Natural killer cell (primary cell): ENCODE results near the gene CLIC1. TPM values are rescaled to one million over a fixed set of nuclear protein-coding genes. Genes with fewer than 3 reads are reported as not detected.

Experiments used
- ATAC-seq, 3 donors: fragments of 150-1000 bp in 2 of 3; fragments of 200-7000 bp in 1 of 3; cut with Tn5 transposase; 1 replicate in 1 of 3; 2 replicates in 2 of 3; pipeline ENCODE4 v1.10.0; 2021; ENCODE audit warnings: mild to moderate bottlenecking in 2 of 3, moderate library complexity in 2 of 3
- DNase-seq, 2 donors: peaks; one replicate each; pipeline versions ENCODE4 v3.0.0 to v3.0.0-alpha.2; 2013 to 2021; ENCODE audit warnings: mixed read lengths in 1 of 2
- H3K27ac ChIP-seq: one replicate; pipeline ENCODE4 v1.5.1; 2013; ENCODE audit warnings: mild to moderate bottlenecking, low read length
- H3K27me3 ChIP-seq: one replicate; pipeline ENCODE4 v1.6.1; 2013; ENCODE audit warnings: low read length; ENCODE audit not compliant: control insufficient read depth, insufficient read depth
- H3K36me3 ChIP-seq: one replicate; pipeline ENCODE4 v1.6.1; 2013; ENCODE audit warnings: low read length; ENCODE audit not compliant: control insufficient read depth, insufficient read depth
- H3K4me1 ChIP-seq: one replicate; pipeline ENCODE4 v1.6.1; 2013; ENCODE audit warnings: low read length; ENCODE audit not compliant: control insufficient read depth, insufficient read depth
- H3K4me3 ChIP-seq: one replicate; pipeline ENCODE4 v1.5.1; 2013; ENCODE audit warnings: low read length
- H3K9me3 ChIP-seq: one replicate; pipeline ENCODE4 v1.6.1; 2013; ENCODE audit warnings: low read length; ENCODE audit not compliant: control insufficient read depth, insufficient read depth
- H3K27ac Mint-ChIP-seq, 2 donors: one replicate each; pipeline ENCODE4 v1.8.0; 2022; ENCODE audit warnings: mild to moderate bottlenecking in 2 of 2, mixed read lengths in 2 of 2, moderate library complexity in 1 of 2
- H3K27me3 Mint-ChIP-seq, 2 donors: one replicate each; pipeline ENCODE4 v1.8.0; 2022; ENCODE audit warnings: low read depth in 2 of 2, mixed read lengths in 2 of 2
- H3K36me3 Mint-ChIP-seq: one replicate; pipeline ENCODE4 v1.8.0; 2022; ENCODE audit warnings: mixed read lengths
- H3K4me1 Mint-ChIP-seq, 2 donors: one replicate each; pipeline ENCODE4 v1.8.0; 2022; ENCODE audit warnings: mixed read lengths in 2 of 2
- H3K4me3 Mint-ChIP-seq: one replicate; pipeline ENCODE4 v1.8.0; 2022; ENCODE audit warnings: mild to moderate bottlenecking, moderate library complexity, mixed read lengths
- H3K9me3 Mint-ChIP-seq, 2 donors: one replicate each; pipeline ENCODE4 v1.8.0; 2022; ENCODE audit warnings: mixed read lengths in 2 of 2
- WGBS: methylation state at CpG from one replicate; pipeline ENCODE4 v1.1.7; 2013; ENCODE audit warnings: missing lambda C conversion rate; ENCODE audit not compliant: insufficient coverage; 5-methylcytosine and 5-hydroxymethylcytosine counted together
- intact Hi-C: fragments of 100-400 bp; cut with micrococcal nuclease; formaldehyde crosslinking; loops from one replicate; pipeline ENCODE4 v1.14.2; 2022
- total RNA-seq, 4 donors: library from RNA; stranded (reverse); fragments of 120-200 nt in 1 of 4; gene quantifications; one replicate each; pipeline versions ENCODE4 v1.2.3 to v1.2.4, GENCODE V29; 2013 to 2022
- TF ChIP-seq, protein P1 (sequence below): fragments of 200-600 bp; IDR thresholded peaks from one replicate; pipeline ENCODE4 v1.8.0; 2022; ENCODE audit warnings: antibody characterized with exemption

CLIC1 gene
- total RNA-seq, 3 donors from 2014 or later (not counting 1 experiment from before 2014, with no cell fraction given): 348 to 363 (median 355) TPM

DNA sequence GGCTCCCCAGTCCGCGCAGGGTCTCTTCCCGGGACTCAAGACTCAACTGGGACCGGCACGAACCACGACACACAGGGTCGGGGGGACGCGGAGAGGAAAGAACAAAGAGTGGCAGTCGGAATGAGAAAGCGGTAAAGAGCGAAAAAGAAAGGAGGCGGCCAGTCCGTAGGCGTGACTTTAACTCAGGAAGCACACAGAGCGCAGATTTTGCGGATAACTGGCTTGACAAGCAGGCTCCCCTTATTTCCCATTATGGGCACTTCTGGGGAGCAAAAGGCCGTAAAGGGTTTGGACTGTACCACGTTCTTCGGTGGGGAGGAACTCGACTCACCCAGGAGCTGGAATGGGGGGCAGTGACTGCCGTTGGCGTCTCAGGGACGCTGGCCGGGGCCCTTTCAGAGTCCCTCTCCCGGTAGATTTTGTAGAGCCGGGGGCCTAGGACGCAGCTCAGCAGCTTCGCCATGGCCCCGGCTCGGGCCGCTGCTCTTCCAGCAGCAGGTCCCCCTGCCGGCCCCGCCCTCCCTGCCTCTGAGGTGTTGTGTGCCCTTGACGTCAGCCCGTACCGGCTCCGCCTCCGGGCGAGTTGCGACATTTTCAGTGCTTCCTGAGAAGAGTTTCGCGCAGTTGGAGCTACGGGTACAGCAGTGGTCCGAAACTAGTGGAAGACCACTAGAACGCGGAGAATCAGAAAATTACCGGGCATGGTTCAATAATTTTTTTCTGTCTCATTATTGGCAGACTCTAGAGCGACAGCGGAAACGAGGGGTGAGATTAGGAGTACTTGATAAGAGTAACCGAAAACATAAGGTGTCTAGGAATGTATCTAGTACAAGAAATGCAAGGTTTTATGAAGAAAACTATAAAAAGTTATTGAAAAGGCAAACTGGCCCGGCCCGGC lies 33.3 kb downstream of the CLIC1 start, which contains the start of gene ABHD16A:
ABHD16A (minus strand) TSS at position 506 of the 898 bp plus-strand sequence; CDS start at position 463, 43 bp downstream.
- peaks cover 17% of the 10 kb centered on the region for H3K36me3 ChIP-seq
- DNase-seq (peak; percentile 97 to 99), ATAC-seq (peak; percentile 93 to 97 (median 95))
- peak within 1 kb of the TSS; percentile 96 to 98 for H3K27ac Mint-ChIP-seq
- peaks cover 24 to 27% of the 10 kb centered on the region in 2 donors for H3K4me1 Mint-ChIP-seq
- H3K4me3 ChIP-seq: peak within 1 kb of the TSS; percentile 80
- WGBS: 1% methylated on average over 54 of the region's 54 CpGs
- no peaks in the 10 kb centered on the region for H3K36me3 Mint-ChIP-seq
- intact Hi-C loops: loop anchor here (1.0 to 5.0 kb wide), 3 partner anchors 35 to 51 kb away; partner anchors contain the start of genes BAG6 and GPANK1
- peaks cover 28% of the 10 kb centered on the region for H3K4me1 ChIP-seq
- no peaks in the 10 kb centered on the region for H3K9me3 ChIP-seq
- H3K4me3 Mint-ChIP-seq: peak within 1 kb of the TSS; percentile 99
- TF ChIP-seq, protein P1, sequence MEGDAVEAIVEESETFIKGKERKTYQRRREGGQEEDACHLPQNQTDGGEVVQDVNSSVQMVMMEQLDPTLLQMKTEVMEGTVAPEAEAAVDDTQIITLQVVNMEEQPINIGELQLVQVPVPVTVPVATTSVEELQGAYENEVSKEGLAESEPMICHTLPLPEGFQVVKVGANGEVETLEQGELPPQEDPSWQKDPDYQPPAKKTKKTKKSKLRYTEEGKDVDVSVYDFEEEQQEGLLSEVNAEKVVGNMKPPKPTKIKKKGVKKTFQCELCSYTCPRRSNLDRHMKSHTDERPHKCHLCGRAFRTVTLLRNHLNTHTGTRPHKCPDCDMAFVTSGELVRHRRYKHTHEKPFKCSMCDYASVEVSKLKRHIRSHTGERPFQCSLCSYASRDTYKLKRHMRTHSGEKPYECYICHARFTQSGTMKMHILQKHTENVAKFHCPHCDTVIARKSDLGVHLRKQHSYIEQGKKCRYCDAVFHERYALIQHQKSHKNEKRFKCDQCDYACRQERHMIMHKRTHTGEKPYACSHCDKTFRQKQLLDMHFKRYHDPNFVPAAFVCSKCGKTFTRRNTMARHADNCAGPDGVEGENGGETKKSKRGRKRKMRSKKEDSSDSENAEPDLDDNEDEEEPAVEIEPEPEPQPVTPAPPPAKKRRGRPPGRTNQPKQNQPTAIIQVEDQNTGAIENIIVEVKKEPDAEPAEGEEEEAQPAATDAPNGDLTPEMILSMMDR: no peak
- no peaks in the 10 kb centered on the region for H3K27me3 ChIP-seq
- H3K27me3 Mint-ChIP-seq: no peaks in the 10 kb centered on the region
- no peaks in the 10 kb centered on the region for H3K9me3 Mint-ChIP-seq
- H3K27ac ChIP-seq: peak within 1 kb of the TSS; percentile 98

DNA sequence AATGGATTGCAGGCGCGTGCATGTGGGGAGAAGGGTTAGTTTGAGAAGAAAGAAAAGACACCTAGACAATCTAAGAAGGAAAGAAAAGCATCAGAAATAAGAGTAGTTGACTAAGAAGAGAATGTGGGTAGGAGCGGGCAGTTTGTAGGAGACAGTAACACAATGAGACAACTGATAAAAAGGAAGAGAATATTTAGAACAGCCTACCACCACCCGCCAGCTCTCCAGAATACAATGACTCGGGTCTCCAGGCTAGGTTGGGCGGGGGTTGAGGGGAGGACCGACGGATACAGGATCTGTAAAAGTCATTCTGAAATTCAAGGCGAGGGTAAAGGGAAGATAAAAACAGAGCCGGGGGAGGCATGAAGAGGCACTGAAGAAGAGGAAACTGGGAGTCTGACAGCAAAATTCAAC lies 33.9 kb downstream of the CLIC1 start:
- H3K27ac ChIP-seq: peak overlapping the region; percentile 98
- H3K27ac Mint-ChIP-seq: peak overlapping the region; percentile 96 to 98
- no peaks in the 10 kb centered on the region for H3K9me3 Mint-ChIP-seq
- peaks cover 21% of the 10 kb centered on the region for H3K36me3 ChIP-seq
- H3K4me3 ChIP-seq: peak overlapping the region; percentile 80
- no peaks in the 10 kb centered on the region for H3K27me3 Mint-ChIP-seq
- DNase-seq: no peak
- peaks cover 28% of the 10 kb centered on the region for H3K4me1 ChIP-seq
- intact Hi-C loops: loop anchor here (2.0 to 5.0 kb wide), 2 partner anchors 38 to 50 kb away; partner anchors contain the start of genes BAG6 and GPANK1
- no peaks in the 10 kb centered on the region for H3K9me3 ChIP-seq
- no peaks in the 10 kb centered on the region for H3K27me3 ChIP-seq
- WGBS: 2% methylated on average over 9 of the region's 10 CpGs
- H3K4me3 Mint-ChIP-seq: peak overlapping the region; percentile 99
- TF ChIP-seq, protein P1: no peak
- peak in 1 of 3 donors; percentile 1 for ATAC-seq
- H3K4me1 Mint-ChIP-seq: peaks cover 24 to 32% of the 10 kb centered on the region in 2 donors
- no peaks in the 10 kb centered on the region for H3K36me3 Mint-ChIP-seq

GRCh38 chr6:31701666-31702404 lies 34.5 kb downstream of the CLIC1 start:
- Mint-ChIP-seq H3K4me3 (peak overlapping the region; percentile 99), H3K27me3 (no peaks in the 10 kb centered on the region), H3K4me1 (peaks cover 24 to 37% of the 10 kb centered on the region in 2 donors), H3K36me3 (no peaks in the 10 kb centered on the region), H3K27ac (peak overlapping the region; percentile 96 to 98), H3K9me3 (no peaks in the 10 kb centered on the region)
- peak overlapping the region; percentile 80 for H3K4me3 ChIP-seq
- H3K27ac ChIP-seq: peak overlapping the region; percentile 98
- ATAC-seq: no peak
- H3K36me3 ChIP-seq: peaks cover 24% of the 10 kb centered on the region
- no peaks in the 10 kb centered on the region for H3K9me3 ChIP-seq
- TF ChIP-seq, protein P1: no peak
- 47% methylated on average over 7 of the region's 7 CpGs for WGBS
- no peaks in the 10 kb centered on the region for H3K27me3 ChIP-seq
- peaks cover 28% of the 10 kb centered on the region for H3K4me1 ChIP-seq
- intact Hi-C loops: loop anchor here (2.0 to 5.0 kb wide), 2 partner anchors 37 to 50 kb away; partner anchors contain the start of genes BAG6 and GPANK1
- DNase-seq: no peak
